ENCODE data around the gene PLIN5. TPM values are rescaled to one million over a fixed set of nuclear protein-coding genes. Genes with fewer than 3 reads are reported as not detected.

The PLIN5 gene
- total and polyA plus RNA-seq, 2 experiments from 2014 or later, result 5.8 to 6.4 TPM

- no peak overlapping the region for H3K27ac ChIP-seq
- H3K9me2 ChIP-seq (replicated peaks; ENCODE audit: insufficient read depth), result no peaks in the 10 kb centered on the region
- no peaks in the 10 kb centered on the region for H3K36me3 ChIP-seq (replicated peaks; ENCODE audit: insufficient read depth, low read depth)
- H3K4me1 ChIP-seq (ENCODE audit: insufficient read depth), result no peaks in the 10 kb centered on the region
- H3K79me2 ChIP-seq, result no peaks in the 10 kb centered on the region
- DNase-seq (ENCODE audit: low spot score), result no peak
- no peak overlapping the region for H3K4me2 ChIP-seq
- 93% methylated on average over 18 of the region's 18 CpGs for WGBS (ENCODE audit: low lambda C conversion rate, missing lambda C conversion rate)
- no peaks in the 10 kb centered on the region for H4K20me1 ChIP-seq (ENCODE audit: insufficient read depth, poor library complexity, severe bottlenecking)
- no peak for TF ChIP-seq CTCF (IDR thresholded peaks at IDR 0.05; ENCODE audit: poor library complexity)
- TF ChIP-seq EZH2 (IDR thresholded peaks at IDR 0.05; ENCODE audit: borderline replicate concordance), result no peak
- TF ChIP-seq EZH2phosphoT487 (IDR thresholded peaks at IDR 0.05; ENCODE audit: low read depth, severe bottlenecking, unreplicated experiment), result no peak
- no peak overlapping the region for H3K4me3 ChIP-seq
- H2AFZ ChIP-seq, result no peak overlapping the region
- H3K27me3 ChIP-seq, result no peaks in the 10 kb centered on the region
- H3K9me3 ChIP-seq (ENCODE audit: low read depth), result no peaks in the 10 kb centered on the region
These were observed 15.0 kb upstream of the PLIN5 start for GRCh38 chr19:4550018-4550417.

GRCh38 chr19:4548238-4548584 lies 13.2 kb upstream of the PLIN5 start:
- no peak overlapping the region for H3K4me3 ChIP-seq
- no peak overlapping the region for H3K27ac ChIP-seq
- DNase-seq (ENCODE audit: low spot score), result peak; percentile 2
- no peaks in the 10 kb centered on the region for H3K36me3 ChIP-seq (replicated peaks; ENCODE audit: insufficient read depth, low read depth)
- no peaks in the 10 kb centered on the region for H3K4me1 ChIP-seq (ENCODE audit: insufficient read depth)
- H3K27me3 ChIP-seq, result no peaks in the 10 kb centered on the region
- 90% methylated on average over 14 of the region's 14 CpGs for WGBS (ENCODE audit: low lambda C conversion rate, missing lambda C conversion rate)
- no peaks in the 10 kb centered on the region for H4K20me1 ChIP-seq (ENCODE audit: insufficient read depth, poor library complexity, severe bottlenecking)
- H3K9me3 ChIP-seq (ENCODE audit: low read depth), result no peaks in the 10 kb centered on the region
- no peak for TF ChIP-seq EZH2phosphoT487 (IDR thresholded peaks at IDR 0.05; ENCODE audit: low read depth, severe bottlenecking, unreplicated experiment)
- TF ChIP-seq EZH2 (IDR thresholded peaks at IDR 0.05; ENCODE audit: borderline replicate concordance), result no peak
- TF ChIP-seq CTCF (IDR thresholded peaks at IDR 0.05; ENCODE audit: poor library complexity), result no peak
- no peaks in the 10 kb centered on the region for H3K79me2 ChIP-seq
- H2AFZ ChIP-seq, result no peak overlapping the region
- H3K9me2 ChIP-seq (replicated peaks; ENCODE audit: insufficient read depth), result no peaks in the 10 kb centered on the region
- no peak overlapping the region for H3K4me2 ChIP-seq

GRCh38 chr19:4547303-4548237 lies 12.5 kb upstream of the PLIN5 start:
- Histone ChIP-seq H3K27me3 (no peaks in the 10 kb centered on the region), H3K4me2 (no peak overlapping the region), H3K4me1 (ENCODE audit: insufficient read depth) (no peaks in the 10 kb centered on the region), H3K79me2 (no peaks in the 10 kb centered on the region), H3K27ac (no peak overlapping the region), H3K36me3 (replicated peaks; ENCODE audit: insufficient read depth, low read depth) (no peaks in the 10 kb centered on the region), H4K20me1 (ENCODE audit: insufficient read depth, poor library complexity, severe bottlenecking) (no peaks in the 10 kb centered on the region), H3K4me3 (no peak overlapping the region), H2AFZ (no peak overlapping the region), H3K9me2 (replicated peaks; ENCODE audit: insufficient read depth) (no peaks in the 10 kb centered on the region), H3K9me3 (ENCODE audit: low read depth) (no peaks in the 10 kb centered on the region)
- peak; percentile 6 for DNase-seq (ENCODE audit: low spot score)
- 88% methylated on average over 32 of the region's 32 CpGs for WGBS (ENCODE audit: low lambda C conversion rate, missing lambda C conversion rate)
- no peak for TF ChIP-seq EZH2 (IDR thresholded peaks at IDR 0.05; ENCODE audit: borderline replicate concordance)
- TF ChIP-seq EZH2phosphoT487 (IDR thresholded peaks at IDR 0.05; ENCODE audit: low read depth, severe bottlenecking, unreplicated experiment), result no peak
